ENCODE data around the gene FBXO46. TPM values are rescaled to one million over a fixed set of nuclear protein-coding genes. Genes with fewer than 3 reads are reported as not detected.

The FBXO46 gene
- total RNA-seq, 1 experiment from 2014 or later, result 40.1 TPM

DNA sequence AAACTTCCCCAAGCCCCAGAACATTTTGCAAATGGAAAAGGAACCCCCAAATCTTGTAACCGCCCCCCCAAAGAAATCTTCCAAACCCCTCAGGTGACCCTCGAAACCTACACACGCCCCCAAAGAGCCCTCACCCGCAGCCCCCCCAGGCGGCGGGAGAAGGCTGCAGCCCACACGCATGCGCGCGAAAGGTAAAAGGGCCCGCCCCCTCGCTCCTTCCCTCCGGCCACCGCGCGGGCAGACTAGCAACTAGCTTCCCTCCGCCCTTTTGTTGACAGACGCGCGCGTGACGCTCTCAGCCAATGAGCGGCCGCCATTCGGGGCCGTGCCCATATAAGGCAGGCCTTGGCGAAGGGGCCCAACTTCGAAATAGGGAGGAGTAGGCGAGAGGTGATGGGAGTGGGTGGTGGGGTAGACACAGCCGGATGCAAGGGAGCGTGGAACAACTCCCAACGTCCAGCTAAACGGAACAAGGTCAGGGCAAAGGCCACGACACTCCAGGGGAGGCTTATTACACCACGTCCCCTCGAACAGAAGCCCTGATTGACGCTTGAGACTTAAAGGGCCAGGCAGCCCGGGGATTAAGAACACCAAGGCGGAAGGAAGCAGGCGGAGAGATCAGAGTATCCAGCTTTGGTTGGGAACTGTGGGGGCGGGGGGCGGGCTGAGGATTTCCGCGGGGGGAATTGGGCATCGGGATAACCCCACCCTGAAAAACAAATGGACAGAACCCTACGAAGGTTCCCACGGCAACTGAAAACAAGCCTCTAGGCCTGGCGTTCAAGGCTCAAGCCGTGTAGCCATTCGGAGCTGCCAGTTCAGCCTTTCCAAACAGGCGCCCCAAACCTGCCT is 13.3 kb downstream of the FBXO46 start (continued):
- TF ChIP-seq, protein P1, sequence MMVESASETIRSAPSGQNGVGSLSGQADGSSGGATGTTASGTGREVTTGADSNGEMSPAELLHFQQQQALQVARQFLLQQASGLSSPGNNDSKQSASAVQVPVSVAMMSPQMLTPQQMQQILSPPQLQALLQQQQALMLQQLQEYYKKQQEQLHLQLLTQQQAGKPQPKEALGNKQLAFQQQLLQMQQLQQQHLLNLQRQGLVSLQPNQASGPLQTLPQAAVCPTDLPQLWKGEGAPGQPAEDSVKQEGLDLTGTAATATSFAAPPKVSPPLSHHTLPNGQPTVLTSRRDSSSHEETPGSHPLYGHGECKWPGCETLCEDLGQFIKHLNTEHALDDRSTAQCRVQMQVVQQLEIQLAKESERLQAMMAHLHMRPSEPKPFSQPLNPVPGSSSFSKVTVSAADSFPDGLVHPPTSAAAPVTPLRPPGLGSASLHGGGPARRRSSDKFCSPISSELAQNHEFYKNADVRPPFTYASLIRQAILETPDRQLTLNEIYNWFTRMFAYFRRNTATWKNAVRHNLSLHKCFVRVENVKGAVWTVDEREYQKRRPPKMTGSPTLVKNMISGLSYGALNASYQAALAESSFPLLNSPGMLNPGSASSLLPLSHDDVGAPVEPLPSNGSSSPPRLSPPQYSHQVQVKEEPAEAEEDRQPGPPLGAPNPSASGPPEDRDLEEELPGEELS (CRISPR knock-in tag; IDR thresholded peaks at IDR 0.05), result peak; percentile 71; the same call in 1 of the 2 replicates
- TF ChIP-seq, protein P2, sequence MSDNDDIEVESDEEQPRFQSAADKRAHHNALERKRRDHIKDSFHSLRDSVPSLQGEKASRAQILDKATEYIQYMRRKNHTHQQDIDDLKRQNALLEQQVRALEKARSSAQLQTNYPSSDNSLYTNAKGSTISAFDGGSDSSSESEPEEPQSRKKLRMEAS (CRISPR knock-in tag; IDR thresholded peaks at IDR 0.05), result peak; percentile 79
- TF ChIP-seq, protein P3, sequence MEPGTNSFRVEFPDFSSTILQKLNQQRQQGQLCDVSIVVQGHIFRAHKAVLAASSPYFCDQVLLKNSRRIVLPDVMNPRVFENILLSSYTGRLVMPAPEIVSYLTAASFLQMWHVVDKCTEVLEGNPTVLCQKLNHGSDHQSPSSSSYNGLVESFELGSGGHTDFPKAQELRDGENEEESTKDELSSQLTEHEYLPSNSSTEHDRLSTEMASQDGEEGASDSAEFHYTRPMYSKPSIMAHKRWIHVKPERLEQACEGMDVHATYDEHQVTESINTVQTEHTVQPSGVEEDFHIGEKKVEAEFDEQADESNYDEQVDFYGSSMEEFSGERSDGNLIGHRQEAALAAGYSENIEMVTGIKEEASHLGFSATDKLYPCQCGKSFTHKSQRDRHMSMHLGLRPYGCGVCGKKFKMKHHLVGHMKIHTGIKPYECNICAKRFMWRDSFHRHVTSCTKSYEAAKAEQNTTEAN (CRISPR knock-in tag; IDR thresholded peaks at IDR 0.05), result 0 out of 2 replicates have a peak, but pooled peaks have one; percentile 38
- TF ChIP-seq, protein P4, sequence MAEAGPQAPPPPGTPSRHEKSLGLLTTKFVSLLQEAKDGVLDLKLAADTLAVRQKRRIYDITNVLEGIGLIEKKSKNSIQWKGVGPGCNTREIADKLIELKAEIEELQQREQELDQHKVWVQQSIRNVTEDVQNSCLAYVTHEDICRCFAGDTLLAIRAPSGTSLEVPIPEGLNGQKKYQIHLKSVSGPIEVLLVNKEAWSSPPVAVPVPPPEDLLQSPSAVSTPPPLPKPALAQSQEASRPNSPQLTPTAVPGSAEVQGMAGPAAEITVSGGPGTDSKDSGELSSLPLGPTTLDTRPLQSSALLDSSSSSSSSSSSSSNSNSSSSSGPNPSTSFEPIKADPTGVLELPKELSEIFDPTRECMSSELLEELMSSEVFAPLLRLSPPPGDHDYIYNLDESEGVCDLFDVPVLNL (CRISPR knock-in tag; IDR thresholded peaks at IDR 0.05; ENCODE audit: borderline replicate concordance, low read depth), result no peak
- no peak for TF ChIP-seq ZNF423 (CRISPR knock-in tag; IDR thresholded peaks at IDR 0.05)
- TF ChIP-seq, protein P5, sequence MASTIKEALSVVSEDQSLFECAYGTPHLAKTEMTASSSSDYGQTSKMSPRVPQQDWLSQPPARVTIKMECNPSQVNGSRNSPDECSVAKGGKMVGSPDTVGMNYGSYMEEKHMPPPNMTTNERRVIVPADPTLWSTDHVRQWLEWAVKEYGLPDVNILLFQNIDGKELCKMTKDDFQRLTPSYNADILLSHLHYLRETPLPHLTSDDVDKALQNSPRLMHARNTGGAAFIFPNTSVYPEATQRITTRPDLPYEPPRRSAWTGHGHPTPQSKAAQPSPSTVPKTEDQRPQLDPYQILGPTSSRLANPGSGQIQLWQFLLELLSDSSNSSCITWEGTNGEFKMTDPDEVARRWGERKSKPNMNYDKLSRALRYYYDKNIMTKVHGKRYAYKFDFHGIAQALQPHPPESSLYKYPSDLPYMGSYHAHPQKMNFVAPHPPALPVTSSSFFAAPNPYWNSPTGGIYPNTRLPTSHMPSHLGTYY (CRISPR knock-in tag; IDR thresholded peaks at IDR 0.05), result no peak
- TF ChIP-seq, protein P6, sequence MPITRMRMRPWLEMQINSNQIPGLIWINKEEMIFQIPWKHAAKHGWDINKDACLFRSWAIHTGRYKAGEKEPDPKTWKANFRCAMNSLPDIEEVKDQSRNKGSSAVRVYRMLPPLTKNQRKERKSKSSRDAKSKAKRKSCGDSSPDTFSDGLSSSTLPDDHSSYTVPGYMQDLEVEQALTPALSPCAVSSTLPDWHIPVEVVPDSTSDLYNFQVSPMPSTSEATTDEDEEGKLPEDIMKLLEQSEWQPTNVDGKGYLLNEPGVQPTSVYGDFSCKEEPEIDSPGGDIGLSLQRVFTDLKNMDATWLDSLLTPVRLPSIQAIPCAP (CRISPR knock-in tag; IDR thresholded peaks at IDR 0.05), result no peak
- TF ChIP-seq, protein P7, sequence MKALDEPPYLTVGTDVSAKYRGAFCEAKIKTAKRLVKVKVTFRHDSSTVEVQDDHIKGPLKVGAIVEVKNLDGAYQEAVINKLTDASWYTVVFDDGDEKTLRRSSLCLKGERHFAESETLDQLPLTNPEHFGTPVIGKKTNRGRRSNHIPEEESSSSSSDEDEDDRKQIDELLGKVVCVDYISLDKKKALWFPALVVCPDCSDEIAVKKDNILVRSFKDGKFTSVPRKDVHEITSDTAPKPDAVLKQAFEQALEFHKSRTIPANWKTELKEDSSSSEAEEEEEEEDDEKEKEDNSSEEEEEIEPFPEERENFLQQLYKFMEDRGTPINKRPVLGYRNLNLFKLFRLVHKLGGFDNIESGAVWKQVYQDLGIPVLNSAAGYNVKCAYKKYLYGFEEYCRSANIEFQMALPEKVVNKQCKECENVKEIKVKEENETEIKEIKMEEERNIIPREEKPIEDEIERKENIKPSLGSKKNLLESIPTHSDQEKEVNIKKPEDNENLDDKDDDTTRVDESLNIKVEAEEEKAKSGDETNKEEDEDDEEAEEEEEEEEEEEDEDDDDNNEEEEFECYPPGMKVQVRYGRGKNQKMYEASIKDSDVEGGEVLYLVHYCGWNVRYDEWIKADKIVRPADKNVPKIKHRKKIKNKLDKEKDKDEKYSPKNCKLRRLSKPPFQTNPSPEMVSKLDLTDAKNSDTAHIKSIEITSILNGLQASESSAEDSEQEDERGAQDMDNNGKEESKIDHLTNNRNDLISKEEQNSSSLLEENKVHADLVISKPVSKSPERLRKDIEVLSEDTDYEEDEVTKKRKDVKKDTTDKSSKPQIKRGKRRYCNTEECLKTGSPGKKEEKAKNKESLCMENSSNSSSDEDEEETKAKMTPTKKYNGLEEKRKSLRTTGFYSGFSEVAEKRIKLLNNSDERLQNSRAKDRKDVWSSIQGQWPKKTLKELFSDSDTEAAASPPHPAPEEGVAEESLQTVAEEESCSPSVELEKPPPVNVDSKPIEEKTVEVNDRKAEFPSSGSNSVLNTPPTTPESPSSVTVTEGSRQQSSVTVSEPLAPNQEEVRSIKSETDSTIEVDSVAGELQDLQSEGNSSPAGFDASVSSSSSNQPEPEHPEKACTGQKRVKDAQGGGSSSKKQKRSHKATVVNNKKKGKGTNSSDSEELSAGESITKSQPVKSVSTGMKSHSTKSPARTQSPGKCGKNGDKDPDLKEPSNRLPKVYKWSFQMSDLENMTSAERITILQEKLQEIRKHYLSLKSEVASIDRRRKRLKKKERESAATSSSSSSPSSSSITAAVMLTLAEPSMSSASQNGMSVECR (CRISPR knock-in tag; IDR thresholded peaks at IDR 0.05; ENCODE audit: borderline replicate concordance), result 0 out of 2 replicates have a peak, but pooled peaks have one; percentile 74
- no peak for TF ChIP-seq CREB1 (CRISPR knock-in tag; IDR thresholded peaks at IDR 0.05)
- TF ChIP-seq PRRX2 (CRISPR knock-in tag; IDR thresholded peaks at IDR 0.05), result no peak
- TF ChIP-seq, protein P8, sequence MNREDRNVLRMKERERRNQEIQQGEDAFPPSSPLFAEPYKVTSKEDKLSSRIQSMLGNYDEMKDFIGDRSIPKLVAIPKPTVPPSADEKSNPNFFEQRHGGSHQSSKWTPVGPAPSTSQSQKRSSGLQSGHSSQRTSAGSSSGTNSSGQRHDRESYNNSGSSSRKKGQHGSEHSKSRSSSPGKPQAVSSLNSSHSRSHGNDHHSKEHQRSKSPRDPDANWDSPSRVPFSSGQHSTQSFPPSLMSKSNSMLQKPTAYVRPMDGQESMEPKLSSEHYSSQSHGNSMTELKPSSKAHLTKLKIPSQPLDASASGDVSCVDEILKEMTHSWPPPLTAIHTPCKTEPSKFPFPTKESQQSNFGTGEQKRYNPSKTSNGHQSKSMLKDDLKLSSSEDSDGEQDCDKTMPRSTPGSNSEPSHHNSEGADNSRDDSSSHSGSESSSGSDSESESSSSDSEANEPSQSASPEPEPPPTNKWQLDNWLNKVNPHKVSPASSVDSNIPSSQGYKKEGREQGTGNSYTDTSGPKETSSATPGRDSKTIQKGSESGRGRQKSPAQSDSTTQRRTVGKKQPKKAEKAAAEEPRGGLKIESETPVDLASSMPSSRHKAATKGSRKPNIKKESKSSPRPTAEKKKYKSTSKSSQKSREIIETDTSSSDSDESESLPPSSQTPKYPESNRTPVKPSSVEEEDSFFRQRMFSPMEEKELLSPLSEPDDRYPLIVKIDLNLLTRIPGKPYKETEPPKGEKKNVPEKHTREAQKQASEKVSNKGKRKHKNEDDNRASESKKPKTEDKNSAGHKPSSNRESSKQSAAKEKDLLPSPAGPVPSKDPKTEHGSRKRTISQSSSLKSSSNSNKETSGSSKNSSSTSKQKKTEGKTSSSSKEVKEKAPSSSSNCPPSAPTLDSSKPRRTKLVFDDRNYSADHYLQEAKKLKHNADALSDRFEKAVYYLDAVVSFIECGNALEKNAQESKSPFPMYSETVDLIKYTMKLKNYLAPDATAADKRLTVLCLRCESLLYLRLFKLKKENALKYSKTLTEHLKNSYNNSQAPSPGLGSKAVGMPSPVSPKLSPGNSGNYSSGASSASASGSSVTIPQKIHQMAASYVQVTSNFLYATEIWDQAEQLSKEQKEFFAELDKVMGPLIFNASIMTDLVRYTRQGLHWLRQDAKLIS (CRISPR knock-in tag; IDR thresholded peaks at IDR 0.05; ENCODE audit: borderline replicate concordance), result no peak; the same call in 1 of the 2 replicates
- no peak for TF ChIP-seq ZBTB21 (CRISPR knock-in tag; IDR thresholded peaks at IDR 0.05; ENCODE audit: borderline replicate concordance)
- TF ChIP-seq, protein P9, sequence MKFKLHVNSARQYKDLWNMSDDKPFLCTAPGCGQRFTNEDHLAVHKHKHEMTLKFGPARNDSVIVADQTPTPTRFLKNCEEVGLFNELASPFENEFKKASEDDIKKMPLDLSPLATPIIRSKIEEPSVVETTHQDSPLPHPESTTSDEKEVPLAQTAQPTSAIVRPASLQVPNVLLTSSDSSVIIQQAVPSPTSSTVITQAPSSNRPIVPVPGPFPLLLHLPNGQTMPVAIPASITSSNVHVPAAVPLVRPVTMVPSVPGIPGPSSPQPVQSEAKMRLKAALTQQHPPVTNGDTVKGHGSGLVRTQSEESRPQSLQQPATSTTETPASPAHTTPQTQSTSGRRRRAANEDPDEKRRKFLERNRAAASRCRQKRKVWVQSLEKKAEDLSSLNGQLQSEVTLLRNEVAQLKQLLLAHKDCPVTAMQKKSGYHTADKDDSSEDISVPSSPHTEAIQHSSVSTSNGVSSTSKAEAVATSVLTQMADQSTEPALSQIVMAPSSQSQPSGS (CRISPR knock-in tag; IDR thresholded peaks at IDR 0.05; ENCODE audit: borderline replicate concordance, low read depth), result no peak
- TF ChIP-seq RELA (CRISPR knock-in tag; IDR thresholded peaks at IDR 0.05; ENCODE audit: borderline replicate concordance), result no peak
- TF ChIP-seq MYBL2 (CRISPR knock-in tag; IDR thresholded peaks at IDR 0.05), result peak; percentile 48; the same call in 1 of the 2 replicates
- TF ChIP-seq, protein P10, sequence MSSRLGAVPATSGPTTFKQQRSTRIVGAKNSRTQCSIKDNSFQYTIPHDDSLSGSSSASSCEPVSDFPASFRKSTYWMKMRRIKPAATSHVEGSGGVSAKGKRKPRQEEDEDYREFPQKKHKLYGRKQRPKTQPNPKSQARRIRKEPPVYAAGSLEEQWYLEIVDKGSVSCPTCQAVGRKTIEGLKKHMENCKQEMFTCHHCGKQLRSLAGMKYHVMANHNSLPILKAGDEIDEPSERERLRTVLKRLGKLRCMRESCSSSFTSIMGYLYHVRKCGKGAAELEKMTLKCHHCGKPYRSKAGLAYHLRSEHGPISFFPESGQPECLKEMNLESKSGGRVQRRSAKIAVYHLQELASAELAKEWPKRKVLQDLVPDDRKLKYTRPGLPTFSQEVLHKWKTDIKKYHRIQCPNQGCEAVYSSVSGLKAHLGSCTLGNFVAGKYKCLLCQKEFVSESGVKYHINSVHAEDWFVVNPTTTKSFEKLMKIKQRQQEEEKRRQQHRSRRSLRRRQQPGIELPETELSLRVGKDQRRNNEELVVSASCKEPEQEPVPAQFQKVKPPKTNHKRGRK (CRISPR knock-in tag; IDR thresholded peaks at IDR 0.05; ENCODE audit: borderline replicate concordance), result no peak
- TF ChIP-seq KAT7 (CRISPR knock-in tag; IDR thresholded peaks at IDR 0.05; ENCODE audit: borderline replicate concordance), result no peak
- TF ChIP-seq JUN (CRISPR knock-in tag; IDR thresholded peaks at IDR 0.05), result no peak
